Neural cell (in vitro differentiated cells): Measurements from ENCODE around the gene CRTC1. TPM values are rescaled to one million over a fixed set of nuclear protein-coding genes. Genes with fewer than 3 reads are reported as not detected.

Source experiments
- H2AFZ ChIP-seq: fragments of 200-600, 300-800 bp; sonication (generic), shearing (Covaris generic); 2 replicates; pipeline ENCODE4 v1.6.0; 2014; ENCODE audit warnings: low read depth, mild to moderate bottlenecking, antibody characterized with exemption, low read length, moderate library complexity
- H3F3A ChIP-seq: fragments of 200-600 bp; shearing (Covaris generic); 2 replicates; pipeline ENCODE4 v1.6.1; 2016; ENCODE audit warnings: mild to moderate bottlenecking, moderate library complexity, mixed read lengths, antibody characterized with exemption, low read length; ENCODE audit not compliant: insufficient read depth, poor library complexity, severe bottlenecking
- H3K27ac ChIP-seq: fragments of 200-600, 300-800 bp; sonication (generic), shearing (Covaris generic); 2 replicates; pipeline ENCODE4 v1.5.1; 2014; ENCODE audit warnings: mild to moderate bottlenecking, low read length, moderate library complexity
- H3K27me3 ChIP-seq: fragments of 300-800, 200-600 bp; sonication (generic), shearing (Covaris generic); 2 replicates; pipeline ENCODE4 v1.6.0; 2014; ENCODE audit warnings: mild to moderate bottlenecking, low read depth, low read length, moderate library complexity; ENCODE audit not compliant: insufficient read depth
- H3K36me3 ChIP-seq: fragments of 300-800, 200-600 bp; sonication (generic), shearing (Covaris generic); 2 replicates; pipeline ENCODE4 v1.5.1; 2014; ENCODE audit warnings: mild to moderate bottlenecking, antibody characterized with exemption, low read length, moderate library complexity; ENCODE audit not compliant: insufficient read depth
- H3K4me2 ChIP-seq: fragments of 300-800, 200-600 bp; sonication (generic), shearing (Covaris generic); 2 replicates; pipeline ENCODE4 v1.6.0; 2014; ENCODE audit warnings: mild to moderate bottlenecking, low read length
- H3K4me3 ChIP-seq: fragments of 300-800, 200-600 bp; sonication (generic), shearing (Covaris generic); 2 replicates; pipeline ENCODE4 v1.5.1; 2014; ENCODE audit warnings: mild to moderate bottlenecking, low read length, moderate library complexity
- H3K79me2 ChIP-seq: fragments of 200-600 bp; shearing (Covaris generic); replicated peaks from 2 replicates; pipeline ENCODE4 v1.6.0; 2014; ENCODE audit warnings: mild to moderate bottlenecking, low read length, moderate library complexity; ENCODE audit not compliant: insufficient read depth
- H3K9ac ChIP-seq: fragments of 300-800, 200-600 bp; sonication (generic), shearing (Covaris generic); 2 replicates; pipeline ENCODE4 v1.6.1; 2016; ENCODE audit warnings: mild to moderate bottlenecking, low read length, mixed read lengths
- H3K9me2 ChIP-seq: fragments of 200-600 bp; shearing (Covaris generic); 2 replicates; pipeline ENCODE4 v1.6.1; 2016; ENCODE audit warnings: mild to moderate bottlenecking, low read length, mixed read lengths; ENCODE audit not compliant: insufficient read depth
- H3K9me3 ChIP-seq: fragments of 200-600, 300-800 bp; sonication (generic), shearing (Covaris generic); 2 replicates; pipeline ENCODE4 v1.6.1; 2016; ENCODE audit warnings: mild to moderate bottlenecking, mixed run types, low read length, moderate library complexity, mixed read lengths
- H4K20me1 ChIP-seq: fragments of 200-600 bp; shearing (Covaris generic); 2 replicates; pipeline ENCODE4 v1.6.1; 2016; ENCODE audit warnings: mild to moderate bottlenecking, mixed run types; ENCODE audit not compliant: insufficient read depth
- CTCF ChIP-seq: fragments of 450-650 bp; IDR thresholded peaks from 2 replicates; pipeline ENCODE4 v1.5.1; 2014; ENCODE audit warnings: antibody characterized with exemption, mild to moderate bottlenecking, moderate library complexity; ENCODE audit not compliant: poor library complexity, severe bottlenecking
- EP300 ChIP-seq: fragments of 450-650 bp; conservative IDR thresholded peaks from 2 replicates; pipeline ENCODE4 v1.6.1; 2014; ENCODE audit warnings: antibody characterized with exemption, mild to moderate bottlenecking, moderate library complexity; ENCODE audit not compliant: poor library complexity, severe bottlenecking
- EZH2 ChIP-seq: fragments of 200-600, 300-800 bp; shearing (Covaris generic), sonication (generic); IDR thresholded peaks from 2 replicates; pipeline ENCODE4 v1.6.1; 2014; ENCODE audit warnings: antibody characterized with exemption, low read length, borderline replicate concordance, mild to moderate bottlenecking; ENCODE audit not compliant: insufficient read depth, poor library complexity, severe bottlenecking
- MXI1 ChIP-seq: fragments of 450-650 bp; conservative IDR thresholded peaks from 2 replicates; pipeline ENCODE4 v1.6.1; 2014; ENCODE audit warnings: antibody characterized with exemption, mild to moderate bottlenecking; ENCODE audit not compliant: poor library complexity, severe bottlenecking
- POLR2AphosphoS5 ChIP-seq: IDR thresholded peaks from 2 replicates; pipeline ENCODE4 v1.6.1; 2012
- RAD21 ChIP-seq: fragments of 450-650 bp; conservative IDR thresholded peaks from 2 replicates; pipeline ENCODE4 v1.6.1; 2014; ENCODE audit warnings: antibody characterized with exemption, mild to moderate bottlenecking, moderate library complexity
- REST ChIP-seq: IDR thresholded peaks from 2 replicates; pipeline ENCODE4 v1.6.1; 2012; ENCODE audit warnings: borderline replicate concordance
- SMC3 ChIP-seq: fragments of 450-650 bp; conservative IDR thresholded peaks from 2 replicates; pipeline ENCODE4 v1.6.1; 2014; ENCODE audit warnings: antibody characterized with exemption, mild to moderate bottlenecking, moderate library complexity; ENCODE audit not compliant: poor library complexity
- TAF1 ChIP-seq: IDR thresholded peaks from 2 replicates; pipeline ENCODE4 v1.6.1; 2012; ENCODE audit warnings: low read depth
- polyA plus RNA-seq: library from polyadenylated mRNA; depleted of rRNA; stranded (reverse); fragments of >200 nt; gene quantifications from 2 replicates; pipeline ENCODE4 v1.2.3, GENCODE V29; 2014

The CRTC1 gene
- polyA plus RNA-seq, 1 donor from 2014 or later: 10.4 TPM

DNA sequence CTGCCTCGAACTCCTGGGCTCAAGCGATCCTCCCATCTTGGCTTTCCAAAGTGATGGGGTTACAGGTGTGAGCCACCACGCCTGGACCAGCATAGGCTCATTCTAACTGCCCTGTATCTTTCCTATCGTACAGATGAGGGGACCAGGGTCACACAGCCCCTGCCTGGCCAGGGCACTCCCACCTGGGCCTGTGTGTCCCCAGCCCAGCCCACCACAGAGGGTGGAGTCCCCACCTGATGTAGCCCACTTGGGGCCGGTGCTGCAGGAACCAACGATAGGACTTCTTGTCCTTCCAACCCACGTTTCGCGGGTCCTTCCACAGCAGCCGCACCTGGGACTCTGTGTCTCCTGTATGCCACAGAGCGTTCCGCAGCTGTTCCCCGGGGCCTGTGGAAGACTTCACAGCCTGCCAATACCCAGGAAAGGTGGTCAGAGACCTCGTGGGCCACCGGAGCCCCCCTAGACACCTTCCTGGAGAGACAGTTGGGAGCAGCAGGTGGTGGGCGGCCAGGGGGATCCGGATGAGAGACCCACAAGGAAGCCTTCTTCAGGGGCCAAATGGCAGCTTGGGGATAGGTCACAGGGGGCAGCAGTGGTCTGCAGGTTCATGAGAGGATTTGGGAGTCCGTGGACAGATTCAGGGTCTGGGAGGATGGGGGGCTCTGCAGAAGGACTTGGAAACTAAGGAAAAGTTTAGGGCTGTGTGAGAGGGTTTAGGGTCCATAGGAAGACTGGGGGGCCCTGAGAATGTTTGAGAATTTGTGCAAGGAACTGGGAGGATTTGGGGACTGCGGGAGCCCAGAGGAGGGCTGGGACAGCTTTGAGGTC lies 100.7 kb downstream of the CRTC1 start:
- no peak overlapping the region for H2AFZ ChIP-seq
- H3K36me3 ChIP-seq: no peaks in the 10 kb centered on the region
- TF ChIP-seq POLR2AphosphoS5 (no peak), MXI1 (no peak), SMC3 (no peak), TAF1 (no peak), RAD21 (no peak), REST (no peak), EZH2 (no peak), CTCF (no peak), EP300 (no peak)
- H3K4me2 ChIP-seq: no peak overlapping the region
- no peaks in the 10 kb centered on the region for H3K79me2 ChIP-seq
- no peak overlapping the region for H3K4me3 ChIP-seq
- H4K20me1 ChIP-seq: no peaks in the 10 kb centered on the region
- no peaks in the 10 kb centered on the region for H3F3A ChIP-seq
- H3K27me3 ChIP-seq: peaks cover 46% of the 10 kb centered on the region
- no peak overlapping the region for H3K9ac ChIP-seq
- H3K9me3 ChIP-seq: peaks cover 8% of the 10 kb centered on the region
- H3K27ac ChIP-seq: no peak overlapping the region
- H3K9me2 ChIP-seq: no peaks in the 10 kb centered on the region

GRCh38 chr19:18784786-18785120 lies 101.3 kb downstream of the CRTC1 start:
- H3K4me2 ChIP-seq: no peak overlapping the region
- peaks cover 52% of the 10 kb centered on the region for H3K27me3 ChIP-seq
- no peaks in the 10 kb centered on the region for H3F3A ChIP-seq
- no peaks in the 10 kb centered on the region for H3K79me2 ChIP-seq
- peaks cover 8% of the 10 kb centered on the region for H3K9me3 ChIP-seq
- H4K20me1 ChIP-seq: no peaks in the 10 kb centered on the region
- TF ChIP-seq EZH2: no peak
- TF ChIP-seq REST: no peak
- TF ChIP-seq RAD21: no peak
- no peak for TF ChIP-seq CTCF
- no peak for TF ChIP-seq EP300
- TF ChIP-seq SMC3: no peak
- no peak for TF ChIP-seq TAF1
- no peak for TF ChIP-seq POLR2AphosphoS5
- no peak for TF ChIP-seq MXI1
- H2AFZ ChIP-seq: no peak overlapping the region
- no peaks in the 10 kb centered on the region for H3K36me3 ChIP-seq
- H3K9me2 ChIP-seq: no peaks in the 10 kb centered on the region
- H3K9ac ChIP-seq: no peak overlapping the region
- no peak overlapping the region for H3K27ac ChIP-seq
- H3K4me3 ChIP-seq: no peak overlapping the region
